ENCODE measurements around the gene GPR173. TPM values are rescaled to one million over a fixed set of nuclear protein-coding genes. Genes with fewer than 3 reads are reported as not detected.

GPR173 gene
- total RNA-seq, 1 experiment from 2014 or later = 1.6 TPM

- no peaks in the 10 kb centered on the region for H3K9me3 ChIP-seq (ENCODE audit: low read length)
- intact Hi-C loops (cut with micrococcal nuclease) = no loop called here
- no peak overlapping the region for H3K4me2 ChIP-seq (ENCODE audit: low read length)
- TF ChIP-seq EZH2phosphoT487 (IDR thresholded peaks at IDR 0.05; ENCODE audit: borderline replicate concordance, low read length) = no peak
- no peak for TF ChIP-seq CTCF (conservative IDR thresholded peaks at IDR 0.05; ENCODE audit: low read depth, low read length)
- TF ChIP-seq EZH2 (IDR thresholded peaks at IDR 0.05; ENCODE audit: low read length, unreplicated experiment) = no peak
- H3K79me2 ChIP-seq (ENCODE audit: low read length) = no peaks in the 10 kb centered on the region
- no TSS peak for BruUV-seq (replicated peaks)
- H3K9ac ChIP-seq (ENCODE audit: low read length) = no peak overlapping the region
- H3K9me2 ChIP-seq (replicated peaks; ENCODE audit: low read length) = no peaks in the 10 kb centered on the region
- no peaks in the 10 kb centered on the region for H3K4me1 ChIP-seq (ENCODE audit: insufficient read depth, low read length)
- H2AFZ ChIP-seq (ENCODE audit: low read length) = no peak overlapping the region
- no peaks in the 10 kb centered on the region for H4K20me1 ChIP-seq (ENCODE audit: low read length)
- no peak overlapping the region for H3K27ac ChIP-seq (ENCODE audit: low read length)
- ATAC-seq (no peak), DNase-seq (no peak)
- no peaks in the 10 kb centered on the region for H3K36me3 ChIP-seq (ENCODE audit: low read depth, low read length)
- POLR2A ChIA-PET (ENCODE audit: unreplicated experiment) = no interaction called here
- H3K4me3 ChIP-seq (ENCODE audit: low read length) = no peak overlapping the region
- H3K27me3 ChIP-seq (ENCODE audit: low read length) = no peaks in the 10 kb centered on the region
- CTCF ChIA-PET = no interaction called here
- no peaks in the 10 kb centered on the region for H3F3A ChIP-seq (ENCODE audit: low read length, unreplicated experiment)
Measured at GRCh38 chrX:53004811-53005210, 43.8 kb upstream of the GPR173 start.

- H3K9me2 ChIP-seq (replicated peaks; ENCODE audit: low read length) = no peaks in the 10 kb centered on the region
- DNase-seq (no peak), ATAC-seq (no peak)
- no peak overlapping the region for H3K27ac ChIP-seq (ENCODE audit: low read length)
- H3K4me1 ChIP-seq (ENCODE audit: insufficient read depth, low read length) = no peaks in the 10 kb centered on the region
- H3K36me3 ChIP-seq (ENCODE audit: low read depth, low read length) = no peaks in the 10 kb centered on the region
- intact Hi-C loops (cut with micrococcal nuclease) = no loop called here
- no peaks in the 10 kb centered on the region for H3K79me2 ChIP-seq (ENCODE audit: low read length)
- H3F3A ChIP-seq (ENCODE audit: low read length, unreplicated experiment) = no peaks in the 10 kb centered on the region
- H3K4me3 ChIP-seq (ENCODE audit: low read length) = no peak overlapping the region
- H2AFZ ChIP-seq (ENCODE audit: low read length) = no peak overlapping the region
- BruUV-seq (replicated peaks) = no TSS peak
- H3K9me3 ChIP-seq (ENCODE audit: low read length) = no peaks in the 10 kb centered on the region
- no peak overlapping the region for H3K4me2 ChIP-seq (ENCODE audit: low read length)
- ChIA-PET POLR2A (ENCODE audit: unreplicated experiment) (no interaction called here), CTCF (no interaction called here)
- no peaks in the 10 kb centered on the region for H3K27me3 ChIP-seq (ENCODE audit: low read length)
- no peak for TF ChIP-seq EZH2 (IDR thresholded peaks at IDR 0.05; ENCODE audit: low read length, unreplicated experiment)
- TF ChIP-seq EZH2phosphoT487 (IDR thresholded peaks at IDR 0.05; ENCODE audit: borderline replicate concordance, low read length) = no peak
- no peak for TF ChIP-seq CTCF (conservative IDR thresholded peaks at IDR 0.05; ENCODE audit: low read depth, low read length)
- no peaks in the 10 kb centered on the region for H4K20me1 ChIP-seq (ENCODE audit: low read length)
- no peak overlapping the region for H3K9ac ChIP-seq (ENCODE audit: low read length)
Measured at GRCh38 chrX:53005327-53005726, 43.3 kb upstream of the GPR173 start.

GRCh38 chrX:53009032-53009431, 39.6 kb upstream of the GPR173 start:
- intact Hi-C loops (cut with micrococcal nuclease) = no loop called here
- Histone ChIP-seq H4K20me1 (ENCODE audit: low read length) (no peaks in the 10 kb centered on the region), H3K9me3 (ENCODE audit: low read length) (no peaks in the 10 kb centered on the region), H3F3A (ENCODE audit: low read length, unreplicated experiment) (no peaks in the 10 kb centered on the region), H3K4me3 (ENCODE audit: low read length) (no peak overlapping the region), H3K36me3 (ENCODE audit: low read depth, low read length) (no peaks in the 10 kb centered on the region), H3K9ac (ENCODE audit: low read length) (no peak overlapping the region), H3K27ac (ENCODE audit: low read length) (no peak overlapping the region), H3K79me2 (ENCODE audit: low read length) (no peaks in the 10 kb centered on the region), H3K4me2 (ENCODE audit: low read length) (no peak overlapping the region), H3K4me1 (ENCODE audit: insufficient read depth, low read length) (no peaks in the 10 kb centered on the region), H3K9me2 (replicated peaks; ENCODE audit: low read length) (no peaks in the 10 kb centered on the region), H2AFZ (ENCODE audit: low read length) (no peak overlapping the region), H3K27me3 (ENCODE audit: low read length) (no peaks in the 10 kb centered on the region)
- TF ChIP-seq EZH2phosphoT487 (IDR thresholded peaks at IDR 0.05; ENCODE audit: borderline replicate concordance, low read length) = no peak
- TF ChIP-seq EZH2 (IDR thresholded peaks at IDR 0.05; ENCODE audit: low read length, unreplicated experiment) = no peak
- no peak for TF ChIP-seq CTCF (conservative IDR thresholded peaks at IDR 0.05; ENCODE audit: low read depth, low read length)
- ATAC-seq (no peak), DNase-seq (no peak)
- ChIA-PET POLR2A (ENCODE audit: unreplicated experiment) (no interaction called here), CTCF (no interaction called here)
- BruUV-seq (replicated peaks) = no TSS peak

Measured in PC-3 (cell line).